ENCODE measurements around the gene SLC10A7.
"Not testable (repeated sequence)": the region's sequence is repeated elsewhere in the genome, so short reads cannot be mapped to it uniquely, and the experiment has no call there.

The SLC10A7 gene

DNA sequence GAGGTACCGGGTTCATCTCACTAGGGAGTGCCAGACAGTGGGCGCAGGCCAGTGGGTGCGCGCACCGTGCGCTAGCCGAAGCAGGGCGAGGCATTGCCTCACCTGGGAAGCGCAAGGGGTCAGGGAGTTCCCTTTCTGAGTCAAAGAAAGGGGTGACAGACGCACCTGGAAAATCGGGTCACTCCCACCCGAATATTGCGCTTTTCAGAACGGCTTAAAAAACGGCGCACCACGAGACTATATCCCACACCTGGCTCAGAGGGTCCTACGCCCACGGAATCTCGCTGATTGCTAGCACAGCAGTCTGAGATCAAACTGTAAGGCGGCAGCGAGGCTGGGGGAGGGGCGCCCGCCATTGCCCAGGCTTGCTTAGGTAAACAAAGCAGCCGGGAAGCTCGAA is 171.6 kb downstream of the SLC10A7 start:
- DNase-seq (ENCODE audit: low read depth, low spot score) = not testable (repeated sequence)

DNA sequence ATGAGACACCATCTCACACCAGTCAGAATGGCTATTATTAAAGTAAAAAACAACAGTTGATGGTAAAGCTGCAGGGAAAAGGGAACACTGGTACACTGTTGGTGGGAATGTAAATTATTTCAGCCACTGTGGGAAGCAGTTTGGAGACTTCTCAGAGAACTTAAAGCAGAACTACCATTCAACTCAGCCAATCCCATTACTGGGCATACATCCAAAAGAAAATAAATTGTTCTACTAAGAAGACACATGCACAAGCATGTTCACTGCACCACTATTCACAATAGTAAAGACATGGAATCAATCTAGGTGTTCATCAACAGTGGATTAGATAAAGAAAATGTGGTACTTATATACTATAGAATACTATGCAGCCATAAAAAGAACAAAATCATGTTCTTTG is 172.4 kb downstream of the SLC10A7 start:
- DNase-seq (ENCODE audit: low read depth, low spot score) = no peak

DNA sequence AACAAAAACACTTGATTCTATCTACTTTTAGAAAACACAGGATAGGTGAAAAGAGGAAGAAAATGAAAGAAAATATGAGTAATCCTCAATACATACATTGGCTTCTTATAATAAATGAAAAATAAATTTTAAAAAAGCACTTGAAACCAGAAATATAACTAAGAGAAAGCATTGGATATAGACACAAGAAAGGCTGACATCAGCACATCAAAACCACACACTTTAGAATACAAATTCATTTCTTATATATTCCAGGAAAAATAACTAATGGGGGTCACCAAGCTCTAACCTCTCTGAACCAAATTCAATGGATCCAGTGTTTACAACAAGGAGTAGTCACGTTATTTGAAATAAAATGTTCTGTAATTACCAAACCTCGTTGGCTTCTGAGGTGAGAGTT is 173.9 kb downstream of the SLC10A7 start:
- no peak for DNase-seq (ENCODE audit: low read depth, low spot score)

DNA sequence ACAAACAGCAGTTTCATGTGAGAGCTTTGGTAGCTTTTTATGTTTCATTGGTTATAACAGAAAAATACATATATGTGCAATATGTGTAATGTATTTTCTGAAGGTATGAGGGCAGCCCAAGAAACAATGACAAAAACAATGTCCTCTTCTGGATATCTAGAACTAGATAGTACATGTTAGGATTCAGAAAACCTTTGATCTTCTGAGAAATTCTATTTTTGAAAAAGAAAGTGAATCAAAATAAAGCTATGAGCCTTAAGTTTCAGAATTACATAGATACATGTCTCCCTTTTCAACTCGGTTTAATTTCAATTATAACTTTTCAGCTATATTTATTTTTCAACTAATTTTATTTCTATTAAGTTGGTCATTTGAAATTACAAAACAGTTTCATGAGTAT is 175.5 kb downstream of the SLC10A7 start:
- no peak for DNase-seq (ENCODE audit: low read depth, low spot score)

DNA sequence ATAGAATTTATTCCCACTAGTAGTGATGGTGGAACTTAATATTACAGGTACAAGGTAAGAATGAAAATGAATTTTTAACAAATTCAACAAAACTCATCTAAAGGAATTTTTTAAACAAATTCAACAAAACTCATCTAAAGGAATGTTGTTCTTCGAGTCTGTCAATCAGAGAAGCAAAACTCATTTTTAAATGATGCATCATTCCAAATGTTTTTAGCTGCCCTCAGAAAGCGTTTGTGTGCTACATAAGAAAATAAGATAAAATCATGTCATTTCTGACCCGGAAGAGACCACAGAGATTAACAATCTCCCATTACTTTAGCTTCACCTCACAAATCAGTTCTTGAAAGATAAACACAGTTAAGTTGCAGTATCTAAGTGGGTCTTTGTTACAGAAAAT is 178.0 kb downstream of the SLC10A7 start:
- DNase-seq (ENCODE audit: low read depth, low spot score) = no peak

DNA sequence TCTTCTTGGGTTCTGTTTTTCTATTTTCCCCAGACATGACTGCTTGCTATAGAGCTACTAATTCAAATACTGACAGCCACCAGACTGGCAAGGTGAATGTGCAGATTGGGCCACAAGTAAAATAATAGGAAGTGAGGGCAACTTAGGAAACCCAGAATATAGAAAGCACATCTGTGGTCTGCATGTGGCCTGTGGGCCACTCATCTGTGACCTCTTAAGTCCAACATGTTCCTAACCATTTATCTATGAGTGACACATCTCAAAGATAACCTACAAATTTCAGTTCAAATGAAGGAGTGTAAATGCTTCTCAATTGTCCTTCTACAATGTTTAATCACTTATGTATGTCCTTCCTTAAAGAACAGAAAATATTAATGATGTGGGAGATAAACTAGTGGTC is 178.5 kb downstream of the SLC10A7 start:
- DNase-seq (ENCODE audit: low read depth, low spot score) = no peak

DNA sequence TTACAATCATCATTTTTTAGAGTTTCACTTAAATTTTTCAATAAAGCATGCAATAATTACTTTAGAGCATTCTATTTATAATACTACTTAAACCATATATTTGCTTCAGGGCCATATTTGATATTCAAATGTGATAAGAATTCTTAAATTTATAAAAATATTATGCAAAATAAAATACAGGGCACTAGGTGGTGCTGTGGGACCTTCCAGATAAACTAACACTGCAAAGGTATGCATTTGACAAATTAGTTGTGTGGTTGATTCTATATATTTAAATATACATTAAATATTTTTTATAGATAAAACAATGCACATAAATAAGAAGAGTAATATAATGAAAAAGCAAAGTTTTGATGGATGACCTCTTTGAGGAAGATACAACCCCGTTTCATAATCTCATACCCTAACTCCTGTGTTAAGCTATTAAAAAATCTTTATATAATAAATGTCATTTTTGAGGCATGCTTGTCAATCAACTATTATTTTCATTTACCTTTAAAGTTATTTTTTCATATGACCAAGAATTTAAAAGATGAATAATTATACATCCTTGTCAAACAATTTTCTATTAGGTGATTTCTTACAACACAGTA is 179.0 kb downstream of the SLC10A7 start:
- DNase-seq (ENCODE audit: low read depth, low spot score) = no peak

DNA sequence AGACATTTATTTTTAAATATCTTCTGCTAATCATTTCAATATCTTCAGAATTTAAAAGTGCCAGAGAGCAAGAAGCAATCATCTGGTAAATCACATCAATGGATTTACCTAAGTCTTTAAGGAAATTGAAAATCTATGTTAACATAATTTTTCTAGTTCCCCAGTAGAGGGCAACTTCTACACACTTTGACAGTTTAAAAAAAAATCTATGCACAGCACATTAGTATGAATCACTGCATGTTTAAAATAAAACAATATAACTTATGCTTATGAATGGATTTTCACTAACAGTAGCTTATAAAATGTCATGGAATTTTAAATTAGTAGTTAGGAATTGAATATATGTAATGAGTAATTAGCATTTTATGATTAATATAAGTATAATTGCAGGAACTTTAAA is 180.9 kb downstream of the SLC10A7 start:
- DNase-seq (ENCODE audit: low read depth, low spot score) = no peak

DNA sequence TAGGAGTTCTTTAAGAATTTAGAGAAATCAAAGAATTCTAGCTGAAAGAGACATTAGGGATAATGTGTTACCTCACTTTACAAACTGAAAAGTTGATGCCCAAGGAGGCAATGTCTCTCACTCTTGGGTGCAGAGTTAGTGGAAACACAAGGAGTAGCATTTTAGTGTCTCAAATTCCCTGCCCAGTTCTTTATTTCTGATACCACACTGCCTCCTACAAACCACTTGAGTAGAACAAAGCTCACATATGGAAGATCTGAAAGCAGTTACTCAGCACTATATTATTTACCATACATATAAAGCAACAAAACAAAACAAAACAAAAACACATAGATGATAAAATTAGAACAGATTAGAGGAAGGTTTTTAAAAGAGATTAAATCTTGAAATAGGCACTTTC is 183.2 kb downstream of the SLC10A7 start:
- no peak for DNase-seq (ENCODE audit: low read depth, low spot score)

DNA sequence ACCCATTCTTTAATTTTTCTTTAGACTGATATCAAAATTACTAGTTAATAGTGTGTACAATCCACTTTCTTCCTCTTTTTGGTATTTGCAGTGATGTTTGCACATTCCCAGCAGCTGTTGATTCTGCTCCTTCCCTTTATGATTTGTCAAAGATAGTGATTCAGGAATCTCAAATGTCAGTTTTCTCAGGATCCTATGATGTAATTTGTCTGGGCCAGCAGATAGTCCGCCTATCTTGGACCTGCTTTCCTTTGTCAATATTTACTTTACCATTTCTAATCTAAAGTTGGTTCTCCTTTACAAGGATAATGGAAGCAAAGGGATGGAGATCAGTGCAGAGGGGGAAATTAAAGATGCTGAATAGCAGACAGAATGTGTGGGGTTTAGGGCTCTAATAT is 185.3 kb downstream of the SLC10A7 start:
- no peak for DNase-seq (ENCODE audit: low read depth, low spot score)

DNA sequence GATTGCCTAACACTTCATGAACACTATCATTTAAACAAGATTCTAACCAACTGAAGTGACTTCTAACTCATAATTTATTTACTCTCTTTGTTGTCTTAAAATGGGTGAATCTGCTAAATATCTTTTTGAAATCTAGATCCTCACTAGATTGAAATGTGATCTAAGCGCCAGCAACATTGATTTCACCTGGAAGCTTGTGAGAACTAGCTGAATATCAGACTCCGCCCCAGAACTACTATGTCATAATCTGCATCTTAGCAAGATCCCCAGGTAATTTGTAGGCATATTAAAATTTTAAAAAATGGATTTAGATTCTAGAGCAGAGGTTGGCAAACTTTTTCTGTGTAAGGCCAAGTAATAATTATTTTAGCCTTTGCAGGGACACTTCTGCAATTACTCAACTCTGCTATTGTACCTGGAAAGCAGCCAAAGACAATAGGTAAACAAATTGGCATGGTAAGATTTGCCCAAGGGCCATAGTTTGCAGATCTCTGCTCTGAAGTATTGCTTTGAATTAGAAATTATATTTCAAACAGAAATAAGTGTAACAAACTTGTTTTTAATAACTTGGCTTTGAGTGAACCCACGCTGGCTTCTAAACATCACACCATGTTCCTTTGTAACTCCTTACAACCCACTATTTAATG is 185.9 kb downstream of the SLC10A7 start:
- no peak for DNase-seq (ENCODE audit: low read depth, low spot score)

DNA sequence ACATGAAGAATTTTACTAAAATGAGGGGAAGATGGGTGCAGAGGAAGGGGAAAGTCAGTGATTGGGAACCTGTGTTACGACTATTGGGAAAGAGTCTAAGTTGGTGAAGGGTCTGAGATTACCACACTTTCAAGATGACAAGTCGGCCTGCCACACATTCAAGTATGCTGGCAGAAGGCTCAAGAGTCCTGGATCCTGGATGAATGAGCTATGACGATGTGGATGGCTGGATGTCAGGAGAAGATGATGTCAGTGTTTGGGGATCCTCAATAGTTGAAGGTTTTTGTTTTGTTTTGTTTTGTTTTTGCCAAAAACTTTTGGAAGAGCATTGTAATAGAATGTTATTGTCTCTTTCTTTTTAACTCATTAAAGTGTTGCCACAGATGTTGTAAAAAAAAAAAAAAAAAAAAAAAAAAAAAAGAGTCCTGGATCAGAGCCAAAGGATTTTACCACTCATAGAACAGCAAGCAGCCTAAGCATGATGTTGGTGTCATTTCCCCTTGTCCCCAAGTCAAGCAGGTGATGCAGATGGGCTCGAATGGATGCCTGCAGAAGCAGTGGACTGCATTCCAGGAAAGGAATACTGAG is 186.8 kb downstream of the SLC10A7 start:
- no peak for DNase-seq (ENCODE audit: low read depth, low spot score)

DNA sequence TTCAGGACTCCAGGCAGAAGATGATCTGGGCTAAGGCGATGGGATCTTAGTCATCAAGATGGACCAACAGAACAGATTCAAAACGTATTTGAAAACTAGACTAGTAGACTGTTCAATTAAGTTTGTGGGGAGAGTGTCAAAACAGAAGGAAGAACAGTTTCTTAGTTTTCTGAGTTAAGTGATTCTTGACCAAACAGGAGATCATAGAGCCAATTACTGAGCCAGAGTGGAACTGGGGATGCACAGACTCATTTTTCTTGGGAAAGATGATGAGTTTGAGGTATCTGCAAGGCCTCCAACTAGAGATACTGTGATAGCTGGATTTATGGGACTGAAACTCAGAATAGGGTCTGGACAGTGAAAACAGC is 187.9 kb downstream of the SLC10A7 start:
- no peak for DNase-seq (ENCODE audit: low read depth, low spot score)

DNA sequence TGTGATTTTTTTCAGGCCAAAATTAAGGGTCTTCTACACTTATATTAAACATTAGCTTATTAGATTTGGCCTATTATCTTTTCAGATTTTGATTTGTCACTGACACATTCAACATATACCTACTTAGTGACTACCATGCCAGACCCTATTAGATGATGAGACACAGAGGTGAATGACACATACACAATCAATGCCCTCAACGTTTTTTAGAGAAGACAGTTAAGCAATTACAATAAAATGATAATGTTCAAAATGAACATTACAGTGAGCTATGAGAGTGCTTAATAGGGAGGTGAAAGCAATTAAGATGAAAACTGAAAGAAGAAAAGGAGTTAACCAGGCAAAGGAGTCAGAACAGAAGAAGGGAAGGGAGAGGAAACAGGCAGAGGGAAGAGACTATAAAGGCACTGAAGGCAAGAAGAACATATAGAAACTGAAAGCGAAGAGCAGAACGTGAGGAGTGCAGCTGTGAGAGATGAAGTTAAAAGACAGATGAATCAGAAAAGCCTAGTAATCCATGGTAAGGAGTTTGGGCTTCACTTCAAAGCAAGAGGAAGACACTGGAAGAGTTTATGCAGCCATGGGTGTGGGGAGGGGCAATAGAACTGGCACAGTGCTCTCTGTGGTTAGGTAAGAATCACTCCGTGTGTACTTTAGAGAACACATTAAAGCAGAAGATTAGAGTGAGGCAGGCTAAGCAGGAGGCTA is 188.4 kb downstream of the SLC10A7 start:
- no peak for DNase-seq (ENCODE audit: low read depth, low spot score)

DNA sequence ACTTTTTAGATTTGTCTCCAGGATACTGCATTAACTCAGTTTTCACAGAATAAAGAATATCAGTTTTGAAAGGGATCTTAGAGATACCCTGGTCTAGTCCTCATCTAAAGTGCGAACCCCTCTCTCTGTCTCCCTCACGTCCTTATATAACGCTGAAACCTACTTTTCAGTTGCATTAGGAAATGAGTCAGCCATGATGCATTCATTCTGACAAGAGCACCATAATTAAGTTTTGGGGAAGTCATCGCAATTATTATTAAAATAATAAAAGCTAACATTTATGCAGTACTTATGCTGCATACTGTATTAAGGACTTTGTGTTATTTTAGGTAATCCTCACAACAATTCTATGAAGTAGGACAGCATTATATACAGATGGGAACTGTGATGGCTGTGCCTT is 191.3 kb downstream of the SLC10A7 start:
- DNase-seq (ENCODE audit: low read depth, low spot score) = no peak

DNA sequence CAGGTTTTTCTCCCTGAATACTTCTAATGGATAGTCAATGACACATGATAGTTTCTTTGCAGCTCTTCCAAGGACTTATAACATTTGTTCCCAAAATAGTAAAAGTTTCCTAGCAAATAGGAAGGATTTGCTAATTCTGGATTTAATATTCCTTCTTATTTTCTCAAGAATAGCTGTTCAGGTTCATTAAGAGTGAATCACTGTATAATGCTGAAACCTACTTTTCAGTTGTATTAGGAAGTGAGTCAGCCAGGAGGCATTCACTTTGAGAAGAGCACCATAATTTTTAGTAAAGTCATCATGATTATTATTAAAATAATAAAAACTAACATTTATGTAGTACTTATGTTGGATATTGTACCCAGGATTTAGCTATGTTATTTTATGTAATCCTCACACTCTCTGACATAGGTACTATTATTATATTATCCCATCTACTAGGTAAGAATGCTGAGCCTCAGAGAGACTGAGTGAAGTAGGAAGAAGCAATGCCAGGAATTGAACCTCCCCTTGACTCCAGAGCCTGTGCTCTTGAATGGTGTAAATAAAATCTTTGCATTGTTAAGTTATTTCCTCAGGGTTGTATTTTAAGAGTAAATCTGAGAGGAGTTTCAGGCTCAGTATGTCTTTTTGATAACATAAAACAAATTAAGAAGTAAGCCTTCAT is 192.6 kb downstream of the SLC10A7 start:
- DNase-seq (ENCODE audit: low read depth, low spot score) = no peak

DNA sequence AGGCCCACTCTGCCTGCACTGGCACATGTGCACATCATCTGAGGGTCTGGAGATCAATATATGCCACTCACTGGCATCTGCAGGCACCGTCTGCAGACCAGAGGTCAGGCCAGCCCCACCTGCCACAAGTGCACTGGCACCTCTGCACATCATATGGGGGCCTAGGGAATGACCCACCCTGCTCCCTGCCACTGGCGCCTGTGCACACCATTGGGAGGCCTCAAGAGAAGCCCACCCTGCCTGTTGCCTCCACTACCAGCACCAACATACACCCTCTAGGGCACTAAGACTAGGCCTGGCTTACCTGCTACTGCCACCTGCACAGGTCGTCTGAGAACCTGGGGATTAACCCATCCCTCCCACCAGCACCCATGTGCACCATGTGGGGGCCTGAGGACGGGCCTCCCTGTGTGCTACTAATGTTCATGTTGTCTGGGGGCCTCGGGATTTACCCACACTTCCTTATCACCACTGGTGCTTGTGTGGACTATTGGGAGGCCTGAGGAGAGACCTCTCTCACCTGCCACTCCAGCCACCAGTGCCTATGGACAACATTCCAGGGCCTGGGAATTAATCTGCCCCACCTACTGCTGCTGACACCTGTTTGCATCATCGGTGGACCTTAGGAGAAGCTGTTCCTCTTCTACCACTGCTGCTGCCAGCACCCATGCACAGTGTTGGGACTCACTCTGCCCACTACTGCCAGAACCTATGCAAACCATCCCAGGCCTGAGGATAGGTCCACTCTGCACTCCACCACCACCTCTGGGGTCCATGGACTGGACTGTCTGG is 193.7 kb downstream of the SLC10A7 start:
- no peak for DNase-seq (ENCODE audit: low read depth, low spot score)

DNA sequence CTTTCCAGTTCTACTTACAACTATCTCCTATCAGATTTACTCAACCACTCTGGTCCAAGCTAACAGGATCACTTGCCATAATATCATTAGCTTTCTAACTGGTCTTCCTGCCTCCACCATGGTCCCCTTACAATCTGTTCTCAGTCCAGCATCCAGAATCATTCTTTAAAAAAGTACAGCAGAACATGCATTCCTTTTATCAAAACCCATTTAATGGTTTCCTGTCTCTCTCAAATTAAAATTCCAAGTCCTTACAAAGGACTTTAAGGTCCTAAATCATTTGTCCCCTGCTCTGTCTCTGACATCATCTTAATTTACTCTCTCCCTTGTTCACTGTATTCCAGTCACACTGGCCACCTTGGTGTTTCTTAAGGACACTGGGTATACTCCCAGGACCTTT is 202.8 kb downstream of the SLC10A7 start:
- no peak for DNase-seq (ENCODE audit: low read depth, low spot score)

DNA sequence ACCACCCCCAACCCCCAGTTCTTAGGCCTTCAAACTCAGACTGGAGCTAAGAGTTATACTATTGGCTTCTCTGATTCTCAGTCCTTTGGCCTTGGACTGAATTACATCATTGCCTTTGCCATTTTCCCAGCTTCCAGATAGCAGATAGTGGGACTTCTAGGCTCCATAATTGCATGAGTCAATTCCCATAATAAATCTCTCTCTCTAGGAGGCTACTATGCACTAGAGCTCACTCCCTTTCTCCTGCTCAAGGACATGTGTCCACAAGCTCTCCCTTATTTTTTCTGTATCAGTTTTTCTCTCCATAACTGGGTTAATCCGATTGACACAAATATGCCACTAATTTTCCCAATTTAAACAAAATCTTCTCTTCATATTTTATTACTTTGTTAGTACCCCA is 204.0 kb downstream of the SLC10A7 start:
- DNase-seq (ENCODE audit: low read depth, low spot score) = no peak

DNA sequence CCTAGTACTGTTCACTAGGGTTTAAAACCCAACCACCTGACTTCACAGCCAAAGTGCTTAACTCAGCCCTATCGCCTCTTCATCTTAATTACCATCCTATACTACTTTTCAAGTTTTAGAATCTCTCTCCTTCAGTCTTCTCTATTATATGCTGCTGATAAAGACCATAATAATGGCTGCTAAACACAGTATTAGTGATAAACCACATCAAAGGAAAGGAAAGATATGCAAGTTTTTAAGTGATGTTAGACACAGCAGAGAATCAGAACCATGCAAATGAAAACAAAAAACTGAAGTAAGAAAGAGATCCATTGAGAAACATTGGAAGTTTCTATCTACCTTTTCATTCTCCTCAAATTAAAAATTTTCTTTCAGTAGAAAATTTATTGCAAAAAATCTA is 206.6 kb downstream of the SLC10A7 start:
- no peak for DNase-seq (ENCODE audit: low read depth, low spot score)

DNA sequence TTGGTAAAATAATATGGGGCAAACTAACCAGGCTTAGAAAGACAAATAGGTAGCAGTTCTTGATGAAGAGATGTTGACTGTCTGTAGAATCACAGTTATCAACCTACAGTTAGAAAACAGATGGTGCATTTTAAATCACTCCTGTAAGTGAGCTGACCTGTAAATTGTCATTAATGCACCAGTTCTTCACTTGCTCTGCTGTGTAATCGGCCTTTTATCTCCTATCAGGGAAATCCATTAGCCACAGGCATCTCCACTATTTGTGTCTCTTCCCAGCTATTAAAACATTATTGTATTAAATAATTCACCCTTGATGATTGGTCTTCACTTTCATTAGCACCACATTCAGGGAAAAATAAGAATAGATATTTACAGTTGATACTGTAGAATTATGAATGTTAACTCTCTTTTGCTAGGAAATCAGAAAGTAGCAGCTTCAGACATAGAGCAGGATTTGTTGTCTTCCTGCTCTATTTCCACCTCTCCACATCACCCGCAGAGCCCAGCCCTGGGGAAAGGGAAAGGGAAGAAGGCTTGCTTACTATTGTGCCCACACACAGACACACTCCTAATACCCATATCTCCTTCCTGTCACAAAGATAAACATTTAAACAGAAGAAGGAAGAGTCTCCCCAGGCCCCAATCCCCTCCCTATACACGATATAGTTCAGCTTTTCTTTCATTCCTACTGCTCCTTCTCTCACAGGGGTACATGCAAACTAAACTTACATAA is 210.3 kb downstream of the SLC10A7 start:
- DNase-seq (ENCODE audit: low read depth, low spot score) = no peak
